Right lobe of liver (tissue), 6 donors: ENCODE data around the gene LRBA. TPM values are rescaled to one million over a fixed set of nuclear protein-coding genes. Genes with fewer than 3 reads are reported as not detected.
A peak's percentile ranks its signal among the peaks of the same experiment; 100 is the strongest.

ENCODE experiments used
- ATAC-seq, 4 donors: fragments of 200-7000 bp; cut with Tn5 transposase; one replicate each; pipeline ENCODE4 v1.9.1; 2020; ENCODE audit warnings: mild to moderate bottlenecking in 4 of 4, moderate library complexity in 4 of 4
- DNase-seq, 3 donors: peaks; one replicate each; pipeline ENCODE4 v3.0.0-alpha.2; 2020
- H3K27ac ChIP-seq, 3 donors: fragments of 200-600 bp; one replicate each; pipeline ENCODE4 v1.8.0; 2022
- H3K27me3 ChIP-seq, 2 donors: fragments of 200-600 bp; one replicate each; pipeline ENCODE4 v1.8.0; 2022
- H3K36me3 ChIP-seq, 4 donors: fragments of 200-600 bp; sonication (generic) in 1 of 4; one replicate each; pipeline versions ENCODE4 v1.5.1 to v1.8.0; 2017 to 2022; ENCODE audit warnings: control low read depth in 1 of 4
- H3K4me1 ChIP-seq, 4 donors: fragments of 200-600 bp; sonication (generic) in 1 of 4; one replicate each; pipeline versions ENCODE4 v1.5.1 to v1.8.0; 2017 to 2022; ENCODE audit warnings: control low read depth in 1 of 4
- H3K4me3 ChIP-seq, 3 donors: fragments of 200-600 bp; one replicate each; pipeline ENCODE4 v1.8.0; 2022
- H3K9me3 ChIP-seq, 4 donors: fragments of 200-600 bp; sonication (generic) in 1 of 4; one replicate each; pipeline versions ENCODE4 v1.5.1 to v1.8.0; 2017 to 2022; ENCODE audit warnings: control low read depth in 1 of 4
- POLR2A ChIP-seq: fragments of 450-650 bp; IDR thresholded peaks from one replicate; pipeline ENCODE4 v1.6.1; 2017; ENCODE audit warnings: antibody characterized with exemption, mild to moderate bottlenecking
- WGBS: methylation state at CpG from one replicate; pipeline ENCODE4 v1.1.6; 2018; ENCODE audit warnings: low coverage, low lambda C conversion rate; ENCODE audit not compliant: insufficient coverage; ENCODE audit errors: missing lambda C conversion rate; 5-methylcytosine and 5-hydroxymethylcytosine counted together
- intact Hi-C, 2 donors: fragments of 100-400 bp; cut with DNase I; formaldehyde crosslinking; loops; one replicate each; pipeline versions ENCODE4 v1.11.2 to v1.14.1; 2022
- total RNA-seq, 6 experiments: library from RNA; depleted of rRNA in 2 of 6; stranded (reverse); fragments of >200 nt in 2 of 6; fragmentation: NEBNext Ultra II Directional in 3 of 6; extraction: Animal tissue kit (Norgen Biotek cat#: 25700) in 3 of 6; gene quantifications; one replicate each; pipeline versions ENCODE4 v1.1.0 to v1.2.4, GENCODE V29; 2016 to 2023
- TF ChIP-seq, protein P1 (sequence below), 4 donors: fragments of 200-600 bp in 3 of 4; fragments of 450-650 bp in 1 of 4; IDR thresholded peaks; one replicate each; pipeline versions ENCODE4 v1.5.1 to v1.8.0; 2016 to 2022; ENCODE audit warnings: antibody characterized with exemption in 4 of 4, mild to moderate bottlenecking in 2 of 4
- donor health status: DM: no; HTN: yes; CAD: no.
- donor health status: DM: no; HTN: no; CAD: no.
- donor health status: DM: no; HTN: no; CAD: no.
- donor health status: DM: no; HTN: yes; CAD: no.
- donor health status: DM: no; HTN: yes; CAD: no.

LRBA gene
- total RNA-seq, 6 experiments from 2014 or later, result 18.9 to 48.1 (median 24.5) TPM

DNA sequence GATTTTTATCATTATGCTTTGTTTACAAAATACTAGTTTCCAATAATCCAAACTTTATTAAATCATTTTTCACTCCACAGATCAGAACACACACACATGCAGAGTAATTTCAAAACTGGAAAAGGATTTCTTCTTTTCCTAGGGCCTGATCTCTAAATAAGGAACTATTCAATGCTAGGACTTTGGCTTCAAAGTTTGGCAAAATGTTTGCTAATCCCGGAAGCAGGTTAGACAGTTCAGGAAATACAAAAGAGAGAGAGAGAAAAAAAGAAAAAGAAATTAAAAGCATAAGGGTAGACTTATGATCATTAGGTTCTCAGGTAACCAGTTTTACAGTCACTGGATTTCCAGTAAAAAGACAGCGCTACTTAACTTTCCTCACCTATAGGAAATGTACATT lies 725.9 kb downstream of the LRBA start:
- WGBS, result 59% methylated on average over 2 of the region's 2 CpGs
- H3K4me3 ChIP-seq, result no peak overlapping the region
- H3K4me1 ChIP-seq, result no peaks in the 10 kb centered on the region
- DNase-seq, result no peak
- H3K27me3 ChIP-seq, result no peaks in the 10 kb centered on the region
- no peak overlapping the region for H3K27ac ChIP-seq
- peak in 1 of 4 donors; percentile 29 for ATAC-seq
- H3K36me3 ChIP-seq, result no peaks in the 10 kb centered on the region
- intact Hi-C loops, result no loop called here
- no peak for TF ChIP-seq POLR2A
- TF ChIP-seq, protein P1, sequence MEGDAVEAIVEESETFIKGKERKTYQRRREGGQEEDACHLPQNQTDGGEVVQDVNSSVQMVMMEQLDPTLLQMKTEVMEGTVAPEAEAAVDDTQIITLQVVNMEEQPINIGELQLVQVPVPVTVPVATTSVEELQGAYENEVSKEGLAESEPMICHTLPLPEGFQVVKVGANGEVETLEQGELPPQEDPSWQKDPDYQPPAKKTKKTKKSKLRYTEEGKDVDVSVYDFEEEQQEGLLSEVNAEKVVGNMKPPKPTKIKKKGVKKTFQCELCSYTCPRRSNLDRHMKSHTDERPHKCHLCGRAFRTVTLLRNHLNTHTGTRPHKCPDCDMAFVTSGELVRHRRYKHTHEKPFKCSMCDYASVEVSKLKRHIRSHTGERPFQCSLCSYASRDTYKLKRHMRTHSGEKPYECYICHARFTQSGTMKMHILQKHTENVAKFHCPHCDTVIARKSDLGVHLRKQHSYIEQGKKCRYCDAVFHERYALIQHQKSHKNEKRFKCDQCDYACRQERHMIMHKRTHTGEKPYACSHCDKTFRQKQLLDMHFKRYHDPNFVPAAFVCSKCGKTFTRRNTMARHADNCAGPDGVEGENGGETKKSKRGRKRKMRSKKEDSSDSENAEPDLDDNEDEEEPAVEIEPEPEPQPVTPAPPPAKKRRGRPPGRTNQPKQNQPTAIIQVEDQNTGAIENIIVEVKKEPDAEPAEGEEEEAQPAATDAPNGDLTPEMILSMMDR (IDR thresholded peaks at IDR 0.05), result no peak
- no peaks in the 10 kb centered on the region for H3K9me3 ChIP-seq

DNA sequence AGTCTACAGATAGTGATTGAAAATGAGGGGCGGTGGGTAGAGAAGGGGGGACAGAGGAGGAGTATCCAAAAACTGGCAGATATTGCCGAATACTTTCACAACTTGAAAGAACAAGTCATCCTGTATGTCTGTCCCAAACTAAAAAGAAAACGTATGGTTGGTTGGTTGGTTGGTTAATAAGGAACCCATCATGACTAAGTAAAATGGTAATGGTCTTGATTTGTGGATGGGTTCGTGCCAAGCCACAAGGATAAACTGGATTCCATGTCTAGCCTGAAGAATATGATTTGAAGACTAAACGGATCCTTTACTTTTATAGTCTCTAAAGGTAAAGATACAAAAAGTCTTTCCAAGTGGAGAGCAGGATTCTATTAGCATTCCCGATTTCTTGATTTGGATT lies 728.4 kb downstream of the LRBA start:
- no peaks in the 10 kb centered on the region for H3K4me1 ChIP-seq
- DNase-seq (no peak), ATAC-seq (no peak)
- H3K4me3 ChIP-seq, result no peak overlapping the region
- H3K27me3 ChIP-seq, result no peaks in the 10 kb centered on the region
- intact Hi-C loops, result no loop called here
- H3K36me3 ChIP-seq, result no peaks in the 10 kb centered on the region
- TF ChIP-seq, protein P1 (IDR thresholded peaks at IDR 0.05), result no peak
- TF ChIP-seq POLR2A, result no peak
- 92% methylated on average over 6 of the region's 6 CpGs for WGBS
- no peak overlapping the region for H3K27ac ChIP-seq
- H3K9me3 ChIP-seq, result no peaks in the 10 kb centered on the region

DNA sequence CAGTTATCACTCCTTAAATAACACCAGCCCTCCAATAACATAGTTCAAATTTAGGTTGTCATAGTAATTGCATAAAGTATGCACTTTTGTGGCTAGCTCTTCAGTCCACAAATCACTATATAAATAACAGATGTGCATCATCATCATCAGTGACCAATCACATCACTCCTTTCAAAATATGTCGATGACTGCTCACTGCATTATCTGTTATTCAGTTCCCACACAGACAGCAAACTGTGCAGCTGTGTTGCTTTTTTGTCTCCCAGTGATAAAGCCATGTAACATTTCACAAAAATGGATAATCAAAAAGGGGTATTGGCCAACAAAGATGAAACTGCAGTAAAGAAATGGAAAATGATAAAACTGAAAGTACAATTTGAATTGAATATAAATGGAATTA lies 731.4 kb downstream of the LRBA start:
- no peaks in the 10 kb centered on the region for H3K9me3 ChIP-seq
- 90% methylated on average over 1 of the region's 1 CpG for WGBS
- ATAC-seq (no peak), DNase-seq (no peak)
- no peaks in the 10 kb centered on the region for H3K4me1 ChIP-seq
- intact Hi-C loops, result no loop called here
- no peak overlapping the region for H3K27ac ChIP-seq
- no peaks in the 10 kb centered on the region for H3K36me3 ChIP-seq
- no peaks in the 10 kb centered on the region for H3K27me3 ChIP-seq
- no peak overlapping the region for H3K4me3 ChIP-seq
- TF ChIP-seq, protein P1 (IDR thresholded peaks at IDR 0.05), result no peak
- TF ChIP-seq POLR2A, result no peak

DNA sequence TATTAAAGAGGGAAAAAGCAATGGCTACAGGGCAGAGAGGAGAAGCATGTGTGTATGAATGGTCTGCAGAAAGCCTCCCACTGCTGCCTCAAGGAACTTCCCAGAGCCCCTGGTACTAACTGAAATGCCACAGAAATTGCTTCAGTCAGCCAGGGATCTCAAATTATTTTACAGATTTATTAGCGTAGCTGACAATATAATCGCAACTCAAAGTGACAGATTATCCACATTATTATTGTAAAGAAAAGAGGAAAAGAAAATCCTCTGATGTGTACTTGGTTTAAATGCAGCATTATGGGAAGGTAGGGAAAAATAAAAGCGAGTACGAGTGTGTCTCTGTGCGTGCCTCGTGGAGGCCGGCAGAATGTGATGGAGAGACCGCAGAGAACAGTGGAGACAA lies 734.1 kb downstream of the LRBA start:
- no peak overlapping the region for H3K27ac ChIP-seq
- intact Hi-C loops, result no loop called here
- ATAC-seq (no peak), DNase-seq (no peak)
- H3K9me3 ChIP-seq, result no peaks in the 10 kb centered on the region
- H3K36me3 ChIP-seq, result peaks cover 0 to under 1% (median 0%) of the 10 kb centered on the region in 4 donors
- no peaks in the 10 kb centered on the region for H3K4me1 ChIP-seq
- H3K4me3 ChIP-seq, result no peak overlapping the region
- WGBS, result 94% methylated on average over 6 of the region's 8 CpGs
- TF ChIP-seq POLR2A, result no peak
- TF ChIP-seq, protein P1 (IDR thresholded peaks at IDR 0.05), result no peak
- H3K27me3 ChIP-seq, result no peaks in the 10 kb centered on the region
